Calu3 (cell line): ENCODE measurements around the gene TSSK2. TPM values are rescaled to one million over a fixed set of nuclear protein-coding genes. Genes with fewer than 3 reads are reported as not detected.

Source experiments
- BruUV-seq: library from RNA; stranded (reverse); fragments of 400-500 nt; replicated peaks from 2 replicates; lab custom pipeline; 2021; lab: Mats Ljungman, UMichigan
- CTCF ChIA-PET: fragments of 300-600 bp; sonication (Branson Sonifier 250); formaldehyde crosslinking; loops from one replicate; lab custom pipeline; 2022; ENCODE audit warnings: antibody characterized with exemption; lab: Charles Lee
- DNase-seq: peaks from one replicate; pipeline ENCODE4 v3.0.0; 2022
- H3K27ac Mint-ChIP-seq: one replicate; pipeline ENCODE4 v1.8.0; 2022; ENCODE audit warnings: mixed read lengths; ENCODE audit not compliant: unreplicated experiment
- H3K27me3 Mint-ChIP-seq: one replicate; pipeline ENCODE4 v1.8.0; 2022; ENCODE audit warnings: mixed read lengths; ENCODE audit not compliant: unreplicated experiment
- H3K36me3 Mint-ChIP-seq: one replicate; pipeline ENCODE4 v1.8.0; 2022; ENCODE audit warnings: mild to moderate bottlenecking, moderate library complexity, mixed read lengths; ENCODE audit not compliant: insufficient read depth, unreplicated experiment
- H3K4me1 Mint-ChIP-seq: one replicate; pipeline ENCODE4 v1.8.0; 2022; ENCODE audit warnings: mild to moderate bottlenecking, low read depth, mixed read lengths; ENCODE audit not compliant: unreplicated experiment
- H3K4me3 Mint-ChIP-seq: one replicate; pipeline ENCODE4 v1.8.0; 2022; ENCODE audit warnings: mild to moderate bottlenecking, low read depth, moderate library complexity, mixed read lengths; ENCODE audit not compliant: unreplicated experiment
- H3K9me3 Mint-ChIP-seq: one replicate; pipeline ENCODE4 v1.8.0; 2022; ENCODE audit warnings: low read depth, mixed read lengths; ENCODE audit not compliant: unreplicated experiment
- CTCF ChIP-seq: fragments of 200-600 bp; IDR thresholded peaks from one replicate; pipeline ENCODE4 v1.8.0; 2022; ENCODE audit warnings: antibody characterized with exemption; ENCODE audit not compliant: unreplicated experiment
- intact Hi-C: fragments of 100-400 bp; cut with micrococcal nuclease; formaldehyde crosslinking; loops from one replicate; pipeline ENCODE4 v1.10.0; 2022; ENCODE audit not compliant: unreplicated experiment
- total RNA-seq: library from RNA; stranded (reverse); gene quantifications from 2 replicates; pipeline ENCODE4 v1.2.3, GENCODE V29; 2022

The TSSK2 gene
- total RNA-seq, 1 experiment from 2014 or later: not detected

GRCh38 chr22:19090183-19090582 lies 40.9 kb upstream of the TSSK2 start:
- H3K27ac Mint-ChIP-seq: no peak overlapping the region
- no TSS peak for BruUV-seq
- peaks cover 8% of the 10 kb centered on the region for H3K4me1 Mint-ChIP-seq
- peaks cover 12% of the 10 kb centered on the region for H3K36me3 Mint-ChIP-seq
- no peak for DNase-seq
- CTCF ChIA-PET: no interaction called here
- TF ChIP-seq CTCF: no peak
- no peaks in the 10 kb centered on the region for H3K27me3 Mint-ChIP-seq
- no peak overlapping the region for H3K4me3 Mint-ChIP-seq
- intact Hi-C loops: no loop called here
- no peaks in the 10 kb centered on the region for H3K9me3 Mint-ChIP-seq

DNA sequence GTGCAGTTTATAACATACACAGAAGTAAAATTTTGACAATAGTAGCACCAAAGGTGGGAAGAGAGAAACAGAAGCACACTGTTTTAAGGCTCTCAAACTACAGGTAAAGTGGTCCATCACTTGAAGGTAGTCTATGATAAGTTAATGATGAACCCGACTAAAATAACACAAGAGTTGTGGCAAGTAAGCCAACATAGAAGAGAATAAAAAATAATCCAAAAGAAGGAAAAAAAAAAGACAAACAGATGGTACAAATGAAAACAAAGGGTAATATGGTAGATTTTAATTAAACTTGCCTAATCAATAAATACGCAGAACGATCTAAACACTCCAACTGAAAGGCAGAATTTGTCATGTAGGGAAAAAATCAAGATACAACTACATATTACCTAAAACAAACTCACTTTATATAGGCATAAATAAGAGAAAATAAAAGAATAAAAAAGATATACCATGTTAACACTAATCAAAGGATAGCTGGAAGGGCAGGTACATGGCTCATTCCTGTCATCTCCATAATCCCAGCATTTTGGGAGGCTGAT lies 40.5 kb upstream of the TSSK2 start:
- Mint-ChIP-seq H3K9me3 (no peaks in the 10 kb centered on the region), H3K27ac (no peak overlapping the region), H3K4me3 (no peak overlapping the region), H3K27me3 (no peaks in the 10 kb centered on the region), H3K36me3 (peaks cover 12% of the 10 kb centered on the region), H3K4me1 (peaks cover 3% of the 10 kb centered on the region)
- CTCF ChIA-PET: no interaction called here
- DNase-seq: no peak
- TF ChIP-seq CTCF: no peak
- BruUV-seq: no TSS peak
- intact Hi-C loops: no loop called here

GRCh38 chr22:19092725-19093124 lies 38.4 kb upstream of the TSSK2 start:
- CTCF ChIA-PET: no interaction called here
- DNase-seq: no peak
- Mint-ChIP-seq H3K4me3 (no peak overlapping the region), H3K9me3 (no peaks in the 10 kb centered on the region), H3K4me1 (no peaks in the 10 kb centered on the region), H3K27me3 (no peaks in the 10 kb centered on the region), H3K36me3 (peaks cover 14% of the 10 kb centered on the region), H3K27ac (no peak overlapping the region)
- BruUV-seq: no TSS peak
- intact Hi-C loops: no loop called here
- no peak for TF ChIP-seq CTCF

DNA sequence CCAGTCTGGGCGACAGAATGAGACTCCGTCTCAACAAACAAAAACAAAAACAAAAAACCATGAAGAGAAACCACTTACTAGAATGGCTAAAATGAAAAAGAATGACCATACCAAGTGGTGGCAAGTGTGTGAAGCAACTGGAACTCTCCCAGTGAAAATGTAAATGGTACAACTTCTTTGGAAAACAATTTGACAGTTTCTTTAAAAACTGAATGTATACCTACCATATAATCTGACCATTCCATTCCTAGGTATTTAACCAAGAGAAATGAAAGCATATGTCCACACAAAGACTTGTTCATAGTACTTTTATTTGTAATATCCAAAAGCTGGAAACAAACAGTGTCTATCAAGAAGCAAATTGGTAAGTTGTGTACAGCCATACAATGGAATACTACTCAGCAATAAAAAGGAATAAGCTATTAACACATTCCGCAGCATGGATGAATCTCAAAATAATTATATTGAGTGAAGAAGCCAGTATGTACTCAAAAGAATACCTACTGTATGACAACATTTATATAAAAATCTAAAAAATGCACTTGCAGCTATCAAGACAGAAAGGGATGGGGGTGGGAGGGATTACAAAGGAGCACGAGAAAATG lies 36.6 kb upstream of the TSSK2 start:
- Mint-ChIP-seq H3K36me3 (peaks cover 14% of the 10 kb centered on the region), H3K27ac (no peak overlapping the region), H3K27me3 (no peaks in the 10 kb centered on the region), H3K4me3 (no peak overlapping the region), H3K4me1 (no peaks in the 10 kb centered on the region), H3K9me3 (no peaks in the 10 kb centered on the region)
- DNase-seq: no peak
- no TSS peak for BruUV-seq
- intact Hi-C loops: no loop called here
- TF ChIP-seq CTCF: no peak
- CTCF ChIA-PET: no interaction called here
